ENCODE measurements around the gene HNRNPUL1.

Gene HNRNPUL1

GRCh38 chr19:41233748-41234240, 30.4 kb upstream of the HNRNPUL1 start:
- no peak for DNase-seq (ENCODE audit: low read depth, low spot score)
- no peak overlapping the region for H3K27ac ChIP-seq

GRCh38 chr19:41234512-41235168, 29.5 kb upstream of the HNRNPUL1 start:
- no peak overlapping the region for H3K27ac ChIP-seq
- no peak for DNase-seq (ENCODE audit: low read depth, low spot score)

- DNase-seq (ENCODE audit: low read depth, low spot score): no peak
- no peak overlapping the region for H3K27ac ChIP-seq
Measured at GRCh38 chr19:41235480-41235879, 28.7 kb upstream of the HNRNPUL1 start.

GRCh38 chr19:41238244-41238643, 25.9 kb upstream of the HNRNPUL1 start:
- H3K27ac ChIP-seq: no peak overlapping the region
- no peak for DNase-seq (ENCODE audit: low read depth, low spot score)

- no peak for DNase-seq (ENCODE audit: low read depth, low spot score)
- no peak overlapping the region for H3K27ac ChIP-seq
Measured at GRCh38 chr19:41239363-41239762, 24.8 kb upstream of the HNRNPUL1 start.

GRCh38 chr19:41239961-41240574, 24.1 kb upstream of the HNRNPUL1 start:
- no peak overlapping the region for H3K27ac ChIP-seq
- no peak for DNase-seq (ENCODE audit: low read depth, low spot score)

GRCh38 chr19:41241859-41242258, 22.3 kb upstream of the HNRNPUL1 start:
- no peak overlapping the region for H3K27ac ChIP-seq
- no peak for DNase-seq (ENCODE audit: low read depth, low spot score)

- H3K27ac ChIP-seq: no peak overlapping the region
- no peak for DNase-seq (ENCODE audit: low read depth, low spot score)
Measured at GRCh38 chr19:41244117-41244516, 20.1 kb upstream of the HNRNPUL1 start.

GRCh38 chr19:41245843-41246242, 18.3 kb upstream of the HNRNPUL1 start:
- no peak overlapping the region for H3K27ac ChIP-seq
- DNase-seq (ENCODE audit: low read depth, low spot score): no peak

- no peak overlapping the region for H3K27ac ChIP-seq
- no peak for DNase-seq (ENCODE audit: low read depth, low spot score)
Measured at GRCh38 chr19:41248895-41249294, 15.3 kb upstream of the HNRNPUL1 start.

- no peak overlapping the region for H3K27ac ChIP-seq
- no peak for DNase-seq (ENCODE audit: low read depth, low spot score)
Measured at GRCh38 chr19:41249707-41250423, 14.3 kb upstream of the HNRNPUL1 start.

- DNase-seq (ENCODE audit: low read depth, low spot score): no peak
- no peak overlapping the region for H3K27ac ChIP-seq
Measured at GRCh38 chr19:41253660-41254059, 10.5 kb upstream of the HNRNPUL1 start.

- no peak for DNase-seq (ENCODE audit: low read depth, low spot score)
Measured at GRCh38 chr19:41255171-41255570, 9.0 kb upstream of the HNRNPUL1 start.

GRCh38 chr19:41261474-41262190, 2.5 kb upstream of the HNRNPUL1 start:
- peak overlapping the region; percentile 93 for H3K27ac ChIP-seq
- DNase-seq (ENCODE audit: low read depth, low spot score): peak; percentile 16

More at GRCh38 chr19:41255171-41255570, 9.0 kb upstream of the HNRNPUL1 start:
- no peak overlapping the region for H3K27ac ChIP-seq

GRCh38 chr19:41263042-41263849, 926 bp upstream of the HNRNPUL1 start:
- H3K27ac ChIP-seq: peak overlapping the region; percentile 93
- DNase-seq (ENCODE audit: low read depth, low spot score): peak; percentile 71

GRCh38 chr19:41264581-41265394, 616 bp downstream of the HNRNPUL1 start:
- DNase-seq (ENCODE audit: low read depth, low spot score): no peak
- peak overlapping the region; percentile 93 for H3K27ac ChIP-seq

GRCh38 chr19:41265395-41266153, 1.4 kb downstream of the HNRNPUL1 start:
- peak overlapping the region; percentile 93 for H3K27ac ChIP-seq
- no peak for DNase-seq (ENCODE audit: low read depth, low spot score)

GRCh38 chr19:41269055-41269454, 4.9 kb downstream of the HNRNPUL1 start:
- no peak overlapping the region for H3K27ac ChIP-seq
- no peak for DNase-seq (ENCODE audit: low read depth, low spot score)

All from epithelial cell of prostate (primary cell).